Activated CD4-positive, alpha-beta memory T cell treated with anti-CD3 and anti-CD28 coated beads for 36 hours (primary cell): ENCODE results near the gene ELMO1. TPM values are rescaled to one million over a fixed set of nuclear protein-coding genes. Genes with fewer than 3 reads are reported as not detected.
A peak's percentile ranks its signal among the peaks of the same experiment; 100 is the strongest.

Experiments used
- CTCF ChIA-PET: fragments of 350-600 bp; sonication (Branson Sonifier 250); formaldehyde crosslinking; loops from one replicate; lab custom pipeline; 2021; ENCODE audit warnings: antibody characterized with exemption, inconsistent platforms; lab: Charles Lee
- POLR2A ChIA-PET: fragments of 350-600 bp; sonication (Branson Sonifier 250); formaldehyde crosslinking; loops from one replicate; lab custom pipeline; 2021; ENCODE audit warnings: antibody characterized with exemption; lab: Charles Lee
- DNase-seq: peaks from one replicate; pipeline ENCODE4 v3.0.0-alpha.2; 2020
- H3K27ac Mint-ChIP-seq: one replicate; pipeline ENCODE4 v1.8.0; 2021; ENCODE audit warnings: mixed read lengths
- H3K27me3 Mint-ChIP-seq: one replicate; pipeline ENCODE4 v1.8.0; 2021; ENCODE audit warnings: mixed read lengths
- H3K36me3 Mint-ChIP-seq: one replicate; pipeline ENCODE4 v1.8.0; 2021; ENCODE audit warnings: mixed read lengths
- H3K4me1 Mint-ChIP-seq: one replicate; pipeline ENCODE4 v1.8.0; 2021; ENCODE audit warnings: low read depth, mixed read lengths
- H3K4me3 Mint-ChIP-seq: one replicate; pipeline ENCODE4 v1.8.0; 2021; ENCODE audit warnings: mild to moderate bottlenecking, mixed read lengths
- H3K9me3 Mint-ChIP-seq: one replicate; pipeline ENCODE4 v1.8.0; 2021; ENCODE audit warnings: mixed read lengths
- intact Hi-C: fragments of 100-400 bp; cut with micrococcal nuclease; formaldehyde crosslinking; loops from one replicate; pipeline ENCODE4 v1.15.1; 2023
- total RNA-seq, 2 experiments: library from RNA; stranded (reverse); gene quantifications; one replicate each; pipeline ENCODE4 v1.2.3, GENCODE V29; 2021

Gene ELMO1
- total RNA-seq, 2 experiments from 2014 or later, result 88.7 to 93.3 TPM

DNA sequence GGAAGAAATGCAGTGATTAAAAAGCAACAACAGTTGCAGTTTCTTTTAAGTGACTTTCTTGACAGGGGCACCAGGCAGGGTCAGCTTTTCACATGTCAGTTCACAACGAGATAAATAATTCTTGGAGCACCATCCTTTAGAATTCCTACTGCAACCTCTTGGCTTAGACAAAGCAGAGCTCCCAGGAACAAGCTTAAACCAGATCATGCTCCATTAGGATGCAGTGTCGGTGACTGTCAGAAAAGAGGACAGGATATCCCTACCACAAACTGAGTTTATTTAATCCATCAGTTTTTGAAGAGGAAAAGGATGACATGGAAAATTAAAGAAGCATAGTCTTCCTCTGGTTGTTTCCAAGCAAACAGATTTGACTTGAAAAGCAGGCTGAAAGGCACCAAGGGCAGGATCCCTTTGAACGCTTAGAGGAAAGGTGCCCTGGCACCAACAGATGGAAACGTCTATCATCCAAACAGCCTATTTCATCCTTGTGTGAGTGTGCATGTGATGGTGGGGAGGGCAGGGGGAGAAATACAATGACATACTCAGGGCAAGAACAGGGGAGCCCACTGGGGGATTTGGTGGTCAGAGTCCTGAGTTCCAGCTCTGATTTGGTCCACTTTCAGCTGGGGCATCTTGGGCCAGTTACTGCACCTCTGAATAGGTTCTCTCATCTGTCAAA lies 392.3 kb downstream of the ELMO1 start:
- DNase-seq, result no peak
- H3K4me1 Mint-ChIP-seq, result no peaks in the 10 kb centered on the region
- intact Hi-C loops, result no loop called here
- POLR2A ChIA-PET, result no interaction called here
- peaks cover 29% of the 10 kb centered on the region for H3K36me3 Mint-ChIP-seq
- no peak overlapping the region for H3K4me3 Mint-ChIP-seq
- H3K27ac Mint-ChIP-seq, result no peak overlapping the region
- CTCF ChIA-PET, result no interaction called here
- no peaks in the 10 kb centered on the region for H3K9me3 Mint-ChIP-seq
- no peaks in the 10 kb centered on the region for H3K27me3 Mint-ChIP-seq

DNA sequence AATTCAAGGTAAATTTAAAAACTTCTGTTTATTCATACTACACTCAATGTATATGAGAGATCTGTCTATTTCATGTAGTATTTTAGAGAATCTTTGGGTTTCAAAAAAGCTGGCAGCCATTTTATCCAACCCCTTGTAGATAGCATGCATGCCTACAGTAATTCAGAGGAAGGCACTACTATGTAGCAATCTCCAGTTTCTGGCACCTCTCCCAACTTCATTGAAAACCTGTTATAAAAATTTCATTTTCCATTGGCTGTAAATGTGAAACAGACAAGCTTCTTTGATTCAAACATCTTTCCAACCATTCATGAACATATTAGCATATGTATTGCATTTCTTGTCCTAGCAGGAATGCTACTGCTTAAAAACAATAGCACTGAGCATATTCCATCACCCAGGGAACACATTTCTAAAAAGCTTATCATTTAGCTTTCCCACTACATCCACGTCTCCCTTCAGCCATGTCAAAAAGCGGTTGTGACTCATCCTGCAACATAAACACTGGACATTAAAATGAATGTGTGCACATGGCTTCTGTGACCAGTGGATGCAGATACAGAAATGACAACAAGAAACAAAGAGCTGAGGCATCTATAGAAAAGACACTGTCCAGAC lies 393.9 kb downstream of the ELMO1 start:
- Mint-ChIP-seq H3K4me3 (no peak overlapping the region), H3K4me1 (peaks cover 2% of the 10 kb centered on the region), H3K27ac (no peak overlapping the region), H3K27me3 (no peaks in the 10 kb centered on the region), H3K36me3 (peaks cover 31% of the 10 kb centered on the region), H3K9me3 (no peaks in the 10 kb centered on the region)
- ChIA-PET POLR2A (no interaction called here), CTCF (no interaction called here)
- DNase-seq, result no peak
- intact Hi-C loops, result no loop called here

DNA sequence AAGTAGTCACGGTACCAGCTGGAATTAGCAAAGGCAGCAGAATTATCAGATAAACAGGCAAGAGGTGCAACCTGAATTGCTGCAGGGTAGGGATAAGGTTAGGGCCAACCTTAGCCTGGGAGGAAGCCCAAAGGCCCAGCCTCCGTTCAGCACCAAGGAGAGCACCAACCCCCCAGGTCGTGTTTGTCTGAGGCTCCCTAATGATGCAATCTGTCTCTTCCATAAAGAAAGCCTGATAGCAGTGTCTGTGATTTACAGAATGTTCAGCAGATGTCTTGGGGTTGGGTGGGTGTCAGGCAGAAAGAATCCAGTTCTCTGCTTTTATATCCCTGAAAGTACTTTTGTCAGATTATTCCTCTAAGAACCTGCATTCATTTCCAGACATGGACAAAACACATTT lies 396.0 kb downstream of the ELMO1 start:
- H3K4me1 Mint-ChIP-seq, result peaks cover 7% of the 10 kb centered on the region
- no peaks in the 10 kb centered on the region for H3K27me3 Mint-ChIP-seq
- H3K36me3 Mint-ChIP-seq, result peaks cover 30% of the 10 kb centered on the region
- CTCF ChIA-PET, result no interaction called here
- peak; percentile 35 for DNase-seq
- no peak overlapping the region for H3K4me3 Mint-ChIP-seq
- intact Hi-C loops, result no loop called here
- POLR2A ChIA-PET, result no interaction called here
- H3K27ac Mint-ChIP-seq, result no peak overlapping the region
- no peaks in the 10 kb centered on the region for H3K9me3 Mint-ChIP-seq

DNA sequence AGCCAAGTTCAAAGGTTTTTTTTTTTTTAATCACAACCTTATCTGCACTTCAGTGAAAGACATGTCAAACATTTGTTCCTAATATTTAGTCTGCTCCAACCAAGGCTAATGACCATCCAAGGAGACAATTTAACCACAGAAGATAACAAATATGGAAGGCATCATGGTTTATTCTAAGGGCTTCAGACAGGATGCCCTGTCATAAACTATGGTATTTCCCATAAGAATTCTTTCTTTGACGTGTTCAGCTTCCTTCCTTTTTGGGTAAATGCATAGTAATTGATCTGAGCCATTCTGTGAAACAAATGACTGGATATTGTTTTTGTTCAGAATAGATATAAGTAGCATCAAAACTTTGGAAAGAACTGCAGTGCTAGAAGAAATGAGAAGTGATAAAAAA lies 397.9 kb downstream of the ELMO1 start:
- no peak overlapping the region for H3K27ac Mint-ChIP-seq
- no peaks in the 10 kb centered on the region for H3K27me3 Mint-ChIP-seq
- intact Hi-C loops, result no loop called here
- no peak for DNase-seq
- CTCF ChIA-PET, result no interaction called here
- no peaks in the 10 kb centered on the region for H3K9me3 Mint-ChIP-seq
- H3K4me3 Mint-ChIP-seq, result no peak overlapping the region
- peaks cover 7% of the 10 kb centered on the region for H3K4me1 Mint-ChIP-seq
- POLR2A ChIA-PET, result no interaction called here
- H3K36me3 Mint-ChIP-seq, result peaks cover 21% of the 10 kb centered on the region

DNA sequence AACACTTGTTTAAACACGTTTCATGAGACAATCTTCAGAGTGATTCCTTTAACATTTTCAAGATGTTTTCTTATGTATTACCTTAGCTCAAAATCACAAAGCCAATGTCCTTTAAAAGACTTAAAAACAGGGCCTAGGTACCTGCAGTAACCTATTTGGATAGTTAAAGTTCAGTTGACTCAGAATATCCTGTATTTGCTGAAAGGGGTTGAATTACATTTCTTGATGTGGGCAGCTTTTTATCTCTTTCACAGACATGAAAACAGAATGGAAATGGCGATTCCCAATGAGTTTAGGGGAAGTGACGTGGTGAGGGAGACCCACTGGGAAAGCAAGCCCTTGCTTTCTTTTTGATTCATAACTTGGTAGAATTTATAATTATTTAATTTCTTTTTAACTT lies 400.0 kb downstream of the ELMO1 start:
- H3K4me3 Mint-ChIP-seq, result no peak overlapping the region
- DNase-seq, result no peak
- intact Hi-C loops, result no loop called here
- H3K9me3 Mint-ChIP-seq, result no peaks in the 10 kb centered on the region
- ChIA-PET CTCF (no interaction called here), POLR2A (no interaction called here)
- H3K36me3 Mint-ChIP-seq, result peaks cover 28% of the 10 kb centered on the region
- H3K27me3 Mint-ChIP-seq, result no peaks in the 10 kb centered on the region
- H3K27ac Mint-ChIP-seq, result no peak overlapping the region
- H3K4me1 Mint-ChIP-seq, result peaks cover 7% of the 10 kb centered on the region

DNA sequence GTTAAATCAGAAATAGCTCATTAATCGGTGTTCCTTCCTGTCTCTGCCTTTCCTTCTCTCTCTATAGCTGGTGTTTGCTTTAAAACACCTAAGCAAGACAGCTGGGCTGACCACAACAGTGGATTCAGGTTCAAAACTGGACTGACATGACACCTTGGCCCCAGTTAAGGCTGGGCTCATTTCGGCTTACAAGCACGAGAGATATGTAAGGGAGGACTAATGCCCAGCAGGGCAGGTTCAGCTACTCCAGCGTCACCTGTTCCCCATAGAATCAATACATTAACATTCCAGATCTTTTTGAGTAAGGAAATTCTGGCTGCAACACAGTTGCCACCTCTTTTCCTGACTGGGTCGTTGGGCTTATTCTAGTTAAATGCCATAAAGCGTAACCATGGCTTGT lies 401.4 kb downstream of the ELMO1 start:
- no peak for DNase-seq
- ChIA-PET CTCF (no interaction called here), POLR2A (no interaction called here)
- intact Hi-C loops, result no loop called here
- H3K4me1 Mint-ChIP-seq, result peaks cover 7% of the 10 kb centered on the region
- peaks cover 33% of the 10 kb centered on the region for H3K36me3 Mint-ChIP-seq
- no peaks in the 10 kb centered on the region for H3K27me3 Mint-ChIP-seq
- no peak overlapping the region for H3K27ac Mint-ChIP-seq
- H3K9me3 Mint-ChIP-seq, result no peaks in the 10 kb centered on the region
- no peak overlapping the region for H3K4me3 Mint-ChIP-seq

DNA sequence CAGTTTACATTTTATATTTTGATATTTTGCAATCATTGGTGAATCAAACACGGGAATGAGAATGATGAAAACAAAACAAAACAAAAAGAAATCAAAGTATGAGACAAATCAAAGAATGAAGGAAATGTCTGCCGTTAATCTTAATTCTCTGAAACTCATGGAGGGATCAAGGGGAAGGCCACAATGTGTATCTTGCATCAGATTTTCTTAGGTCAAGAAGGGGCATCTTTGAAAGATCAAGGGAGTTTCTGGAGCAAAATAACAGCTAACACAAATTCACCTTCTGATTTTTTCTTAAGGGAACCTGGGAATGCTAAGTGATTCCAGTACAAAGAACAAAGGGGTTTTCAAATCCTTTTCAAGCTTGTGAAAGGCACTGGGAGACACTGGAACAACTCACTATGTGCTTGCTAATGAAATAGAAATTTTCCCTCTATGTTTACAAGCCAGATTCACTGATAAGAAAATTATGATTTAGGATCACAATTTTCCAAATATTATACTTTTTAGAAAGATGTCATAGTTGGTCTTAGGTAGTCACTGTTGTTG lies 402.1 kb downstream of the ELMO1 start:
- ChIA-PET CTCF (interaction anchor here (0.8 kb wide), 1 partner anchor 59 kb away, joined by 3 read pairs; no protein-coding TSS in a partner anchor), POLR2A (no interaction called here)
- Mint-ChIP-seq H3K4me3 (no peak overlapping the region), H3K36me3 (peaks cover 33% of the 10 kb centered on the region), H3K9me3 (peaks cover under 1% of the 10 kb centered on the region), H3K4me1 (peaks cover 7% of the 10 kb centered on the region), H3K27ac (no peak overlapping the region), H3K27me3 (no peaks in the 10 kb centered on the region)
- no peak for DNase-seq
- intact Hi-C loops, result no loop called here

DNA sequence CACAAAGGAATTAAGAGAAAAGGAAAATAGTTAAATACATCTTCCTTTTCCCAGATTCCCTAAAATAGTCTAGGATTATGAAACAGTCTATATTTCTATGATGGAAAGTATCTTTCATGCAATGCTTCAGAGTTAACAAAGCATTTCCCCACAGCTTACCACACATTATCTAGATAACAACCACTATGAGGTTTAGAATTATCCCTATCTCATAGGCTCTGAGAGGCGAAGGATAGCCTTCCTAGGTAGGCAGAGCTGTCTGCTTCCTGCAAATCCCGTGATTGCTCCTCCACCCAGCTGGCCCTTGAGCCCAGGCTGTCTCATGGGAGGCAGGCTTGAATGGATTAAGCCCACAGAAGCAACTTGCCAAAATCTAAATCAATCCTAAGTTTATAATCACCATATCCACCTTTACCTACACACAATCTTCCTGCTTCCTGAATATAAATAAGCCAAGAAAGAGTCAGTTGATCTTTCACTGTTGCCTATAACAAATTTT lies 402.9 kb downstream of the ELMO1 start:
- peaks cover 7% of the 10 kb centered on the region for H3K9me3 Mint-ChIP-seq
- H3K4me3 Mint-ChIP-seq, result no peak overlapping the region
- no peak overlapping the region for H3K27ac Mint-ChIP-seq
- CTCF ChIA-PET, result no interaction called here
- intact Hi-C loops, result no loop called here
- no peaks in the 10 kb centered on the region for H3K27me3 Mint-ChIP-seq
- no peak for DNase-seq
- peaks cover 34% of the 10 kb centered on the region for H3K36me3 Mint-ChIP-seq
- peaks cover 5% of the 10 kb centered on the region for H3K4me1 Mint-ChIP-seq
- POLR2A ChIA-PET, result no interaction called here

DNA sequence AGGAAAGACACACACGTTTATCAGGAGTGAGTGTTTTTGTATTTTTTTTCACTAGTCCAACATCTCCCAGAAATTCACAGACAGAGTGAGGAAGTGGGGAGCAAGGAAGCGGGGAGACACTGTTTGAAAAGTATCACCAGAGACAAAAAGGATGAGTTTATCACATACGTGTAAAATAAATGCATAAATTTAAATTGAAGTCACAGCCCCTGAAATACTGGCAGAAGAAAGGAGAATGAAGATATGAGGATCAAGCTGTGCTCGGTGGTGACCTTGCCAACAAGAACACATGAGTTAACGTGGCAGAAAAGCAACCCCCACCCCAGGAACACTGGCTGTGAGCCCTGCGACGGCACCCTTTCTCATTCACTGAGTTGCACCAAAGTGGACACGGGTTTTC lies 407.2 kb downstream of the ELMO1 start:
- CTCF ChIA-PET, result no interaction called here
- H3K27me3 Mint-ChIP-seq, result no peaks in the 10 kb centered on the region
- DNase-seq, result no peak
- no peak overlapping the region for H3K4me3 Mint-ChIP-seq
- POLR2A ChIA-PET, result no interaction called here
- H3K36me3 Mint-ChIP-seq, result peaks cover 56% of the 10 kb centered on the region
- H3K4me1 Mint-ChIP-seq, result no peaks in the 10 kb centered on the region
- H3K27ac Mint-ChIP-seq, result no peak overlapping the region
- intact Hi-C loops, result no loop called here
- H3K9me3 Mint-ChIP-seq, result peaks cover 22% of the 10 kb centered on the region

DNA sequence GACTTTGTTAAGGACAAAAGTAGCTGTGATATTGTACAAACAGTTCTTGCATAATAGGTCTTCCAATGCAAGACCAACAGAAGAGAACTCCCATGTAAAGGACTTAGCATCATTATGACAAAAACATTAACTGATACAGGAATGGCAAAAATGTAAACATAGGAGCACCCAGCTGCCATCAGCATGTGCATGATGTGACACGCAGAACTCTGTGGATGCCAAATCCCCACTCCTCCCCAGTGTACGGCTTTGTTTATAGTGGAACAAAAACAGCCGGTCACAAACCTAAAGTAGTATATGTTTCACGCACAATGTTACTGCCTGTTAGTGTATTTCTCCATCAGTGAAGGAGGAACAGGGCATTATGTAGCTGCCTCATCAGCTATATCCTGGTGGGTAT lies 408.3 kb downstream of the ELMO1 start:
- no peak overlapping the region for H3K4me3 Mint-ChIP-seq
- H3K36me3 Mint-ChIP-seq, result peaks cover 57% of the 10 kb centered on the region
- peaks cover 22% of the 10 kb centered on the region for H3K9me3 Mint-ChIP-seq
- H3K27ac Mint-ChIP-seq, result no peak overlapping the region
- CTCF ChIA-PET, result no interaction called here
- H3K27me3 Mint-ChIP-seq, result no peaks in the 10 kb centered on the region
- no peak for DNase-seq
- POLR2A ChIA-PET, result no interaction called here
- intact Hi-C loops, result no loop called here
- H3K4me1 Mint-ChIP-seq, result no peaks in the 10 kb centered on the region

DNA sequence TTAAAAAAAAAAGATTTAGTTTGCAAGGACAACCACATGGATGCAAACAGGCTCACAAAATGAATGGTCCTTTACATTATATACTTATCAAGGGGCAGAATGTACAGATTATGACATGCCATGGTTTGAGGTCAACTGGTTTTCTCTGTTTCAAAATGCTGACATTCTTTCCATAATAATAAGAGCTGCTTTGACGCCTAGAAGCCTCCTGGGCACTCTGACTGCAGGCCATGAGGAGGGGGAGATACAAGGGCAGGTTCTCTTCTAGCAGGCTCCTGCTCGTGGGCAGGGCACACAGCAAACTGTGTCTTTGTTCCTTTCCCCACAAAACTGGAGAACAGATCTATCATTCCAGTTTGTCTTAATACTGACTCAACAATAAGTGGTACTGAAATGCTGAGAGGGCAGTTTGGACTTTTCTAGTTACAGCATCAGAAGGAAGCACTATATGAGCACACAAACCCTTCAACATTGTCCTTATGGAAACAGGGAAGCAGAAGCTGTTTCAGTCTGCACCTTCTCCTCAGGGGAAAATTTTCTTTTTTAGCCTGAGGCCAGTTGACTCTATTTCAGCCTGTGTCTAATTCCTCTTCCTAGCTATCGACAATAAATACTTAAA lies 409.4 kb downstream of the ELMO1 start:
- no peak for DNase-seq
- Mint-ChIP-seq H3K27me3 (no peaks in the 10 kb centered on the region), H3K36me3 (peaks cover 54% of the 10 kb centered on the region), H3K27ac (no peak overlapping the region), H3K4me3 (no peak overlapping the region), H3K9me3 (peaks cover 22% of the 10 kb centered on the region), H3K4me1 (no peaks in the 10 kb centered on the region)
- CTCF ChIA-PET, result no interaction called here
- intact Hi-C loops, result no loop called here
- POLR2A ChIA-PET, result no interaction called here

DNA sequence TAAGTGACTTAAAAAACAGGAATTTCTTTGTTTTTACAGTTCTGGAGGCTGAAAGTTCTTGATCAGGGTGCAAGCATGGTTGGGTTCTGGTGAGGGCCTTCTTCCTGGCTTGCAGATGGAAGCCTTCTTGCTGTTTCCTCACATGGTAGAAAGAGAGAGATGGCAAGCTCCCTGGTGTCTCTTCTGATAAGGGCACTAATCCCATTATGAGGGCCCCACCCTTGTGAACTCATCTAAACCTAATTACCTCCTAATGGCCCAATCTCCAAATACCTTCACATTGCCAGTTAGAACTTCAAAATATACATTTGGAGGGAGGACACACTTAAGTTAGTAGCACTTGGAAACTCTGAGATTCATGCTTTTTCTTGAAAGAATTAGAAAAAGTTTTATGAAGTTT lies 410.0 kb downstream of the ELMO1 start:
- Mint-ChIP-seq H3K4me3 (no peak overlapping the region), H3K27me3 (no peaks in the 10 kb centered on the region), H3K4me1 (no peaks in the 10 kb centered on the region), H3K36me3 (peaks cover 52% of the 10 kb centered on the region), H3K27ac (no peak overlapping the region), H3K9me3 (peaks cover 22% of the 10 kb centered on the region)
- DNase-seq, result no peak
- ChIA-PET CTCF (no interaction called here), POLR2A (no interaction called here)
- intact Hi-C loops, result no loop called here
